Hepatocyte (in vitro differentiated cells): ENCODE results near the gene CEP170B. TPM values are rescaled to one million over a fixed set of nuclear protein-coding genes. Genes with fewer than 3 reads are reported as not detected.

ENCODE experiments used
- DNase-seq: peaks from one replicate; pipeline ENCODE4 v3.0.0-alpha.2; 2016; ENCODE audit warnings: low spot score
- H2AFZ ChIP-seq: fragments of 200-600 bp; sonication (generic); 2 replicates; pipeline ENCODE4 v1.6.0; 2016; ENCODE audit warnings: antibody characterized with exemption, mild to moderate bottlenecking
- H3K27ac ChIP-seq: fragments of 200-600 bp; sonication (generic); 2 replicates; pipeline ENCODE4 v1.5.1; 2016; ENCODE audit warnings: mild to moderate bottlenecking
- H3K27me3 ChIP-seq: fragments of 200-600 bp; sonication (generic); 2 replicates; pipeline ENCODE4 v1.6.1; 2016
- H3K36me3 ChIP-seq: fragments of 200-600 bp; sonication (generic); replicated peaks from 2 replicates; pipeline ENCODE4 v1.5.1; 2016; ENCODE audit warnings: low read depth; ENCODE audit not compliant: insufficient read depth
- H3K4me1 ChIP-seq: fragments of 200-600 bp; sonication (generic); 2 replicates; pipeline ENCODE4 v1.5.1; 2016; ENCODE audit warnings: mild to moderate bottlenecking, moderate library complexity; ENCODE audit not compliant: insufficient read depth
- H3K4me2 ChIP-seq: fragments of 200-600 bp; sonication (generic); 2 replicates; pipeline ENCODE4 v1.6.0; 2016
- H3K4me3 ChIP-seq: fragments of 200-600 bp; sonication (generic); 2 replicates; pipeline ENCODE4 v1.5.1; 2016; ENCODE audit warnings: mild to moderate bottlenecking
- H3K79me2 ChIP-seq: fragments of 200-600 bp; sonication (generic); 2 replicates; pipeline ENCODE4 v1.6.0; 2017; ENCODE audit warnings: mild to moderate bottlenecking
- H3K9me2 ChIP-seq: fragments of 200-600 bp; sonication (generic); replicated peaks from 2 replicates; pipeline ENCODE4 v1.6.0; 2017; ENCODE audit warnings: mild to moderate bottlenecking; ENCODE audit not compliant: insufficient read depth
- H3K9me3 ChIP-seq: fragments of 200-600 bp; sonication (generic); 2 replicates; pipeline ENCODE4 v1.5.1; 2016; ENCODE audit warnings: low read depth, mild to moderate bottlenecking
- H4K20me1 ChIP-seq: fragments of 200-600 bp; sonication (generic); 2 replicates; pipeline ENCODE4 v1.6.0; 2016; ENCODE audit warnings: mild to moderate bottlenecking; ENCODE audit not compliant: insufficient read depth, poor library complexity, severe bottlenecking
- CTCF ChIP-seq: fragments of 200-600 bp; sonication (generic); IDR thresholded peaks from 2 replicates; pipeline ENCODE4 v1.5.1; 2016; ENCODE audit warnings: antibody characterized with exemption, mild to moderate bottlenecking; ENCODE audit not compliant: poor library complexity
- EZH2 ChIP-seq: fragments of 200-600 bp; sonication (generic); IDR thresholded peaks from 2 replicates; pipeline ENCODE4 v1.6.1; 2016; ENCODE audit warnings: antibody characterized with exemption, mild to moderate bottlenecking, borderline replicate concordance
- EZH2phosphoT487 ChIP-seq: fragments of 200-600 bp; sonication (generic); IDR thresholded peaks from one replicate; pipeline ENCODE4 v1.6.1; 2018; ENCODE audit warnings: antibody characterized with exemption, mild to moderate bottlenecking, low read depth, moderate library complexity; ENCODE audit not compliant: unreplicated experiment, severe bottlenecking
- WGBS: methylation state at CpG from one replicate; pipeline ENCODE4 v1.1.6; 2016; ENCODE audit warnings: low lambda C conversion rate; ENCODE audit errors: missing lambda C conversion rate; 5-methylcytosine and 5-hydroxymethylcytosine counted together
- polyA plus RNA-seq: library from polyadenylated mRNA; unstranded; fragments of >200 nt; fragmentation: Nextera tagmentation; extraction: Ambion mirVana; gene quantifications from 2 replicates; pipeline ENCODE4 v1.2.1, GENCODE V29; 2016
- total RNA-seq: library from RNA; depleted of rRNA; stranded (reverse); fragments of >200 nt; gene quantifications from 2 replicates; pipeline ENCODE4 v1.2.3, GENCODE V29; 2014

CEP170B gene
- total and polyA plus RNA-seq, 2 experiments from 2014 or later: 7.6 to 20.3 TPM

GRCh38 chr14:104858811-104859426 is 6.1 kb upstream of the CEP170B start:
- H3K79me2 ChIP-seq: peaks cover 26% of the 10 kb centered on the region
- no peak overlapping the region for H2AFZ ChIP-seq
- H3K9me3 ChIP-seq: no peaks in the 10 kb centered on the region
- H3K9me2 ChIP-seq: no peaks in the 10 kb centered on the region
- DNase-seq: no peak
- no peak for TF ChIP-seq EZH2
- TF ChIP-seq EZH2phosphoT487: no peak
- TF ChIP-seq CTCF: no peak
- peaks cover 15% of the 10 kb centered on the region for H4K20me1 ChIP-seq
- no peak overlapping the region for H3K4me2 ChIP-seq
- no peaks in the 10 kb centered on the region for H3K36me3 ChIP-seq
- no peaks in the 10 kb centered on the region for H3K4me1 ChIP-seq
- H3K27me3 ChIP-seq: no peaks in the 10 kb centered on the region
- no peak overlapping the region for H3K27ac ChIP-seq
- WGBS: 45% methylated on average over 2 of the region's 8 CpGs
- H3K4me3 ChIP-seq: no peak overlapping the region

DNA sequence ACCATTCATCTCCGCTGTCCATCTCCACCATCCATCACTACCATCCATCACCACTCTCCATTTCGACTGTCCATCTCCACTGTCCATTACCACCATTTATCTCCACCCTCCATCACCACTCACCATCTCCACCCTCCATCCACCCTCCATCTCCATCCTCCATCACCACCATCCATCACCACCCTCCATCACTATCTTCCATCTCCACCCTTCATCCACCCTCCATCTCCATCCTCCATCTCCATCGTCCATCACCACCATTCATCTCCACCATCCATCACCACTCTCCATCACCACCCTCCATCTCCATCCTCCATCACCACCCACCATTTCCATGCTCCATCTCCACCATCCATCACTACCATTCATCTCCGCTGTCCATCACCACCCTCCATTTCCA is 5.2 kb upstream of the CEP170B start:
- Histone ChIP-seq H3K36me3 (no peaks in the 10 kb centered on the region), H3K9me3 (no peaks in the 10 kb centered on the region), H3K4me3 (no peak overlapping the region), H4K20me1 (peaks cover 15% of the 10 kb centered on the region), H3K79me2 (peaks cover 26% of the 10 kb centered on the region), H3K9me2 (no peaks in the 10 kb centered on the region), H3K4me2 (no peak overlapping the region), H3K27ac (no peak overlapping the region), H3K27me3 (no peaks in the 10 kb centered on the region), H2AFZ (no peak overlapping the region), H3K4me1 (no peaks in the 10 kb centered on the region)
- no peak for DNase-seq
- WGBS: 100% methylated on average over 4 of the region's 4 CpGs
- TF ChIP-seq CTCF (no peak), EZH2phosphoT487 (no peak), EZH2 (no peak)

- no peaks in the 10 kb centered on the region for H3K27me3 ChIP-seq
Measured at GRCh38 chr14:104860414-104860813, 4.7 kb upstream of the CEP170B start.

More at GRCh38 chr14:104860414-104860813, 4.7 kb upstream of the CEP170B start:
- Histone ChIP-seq H2AFZ (no peak overlapping the region), H3K4me2 (no peak overlapping the region), H3K79me2 (peaks cover 26% of the 10 kb centered on the region), H3K9me2 (no peaks in the 10 kb centered on the region), H4K20me1 (peaks cover 15% of the 10 kb centered on the region), H3K9me3 (no peaks in the 10 kb centered on the region), H3K4me3 (no peak overlapping the region), H3K36me3 (no peaks in the 10 kb centered on the region), H3K27ac (no peak overlapping the region), H3K4me1 (no peaks in the 10 kb centered on the region)
- no peak for DNase-seq
- TF ChIP-seq EZH2 (no peak), CTCF (no peak), EZH2phosphoT487 (no peak)
